Activated CD4-positive, CD25-positive, alpha-beta regulatory T cell treated with anti-CD3 and anti-CD28 coated beads, Interleukin-2, amount 50 U/mL, for 24 hours (primary cell): ENCODE data around the gene GORASP2.
A peak's percentile ranks its signal among the peaks of the same experiment; 100 is the strongest.

Experiments used
- ATAC-seq, 2 donors: fragments of 150-1000 bp; cut with Tn5 transposase; one replicate each; pipeline ENCODE4 v1.10.0; 2021; ENCODE audit warnings: mild to moderate bottlenecking in 1 of 2, moderate library complexity in 1 of 2

Gene GORASP2

DNA sequence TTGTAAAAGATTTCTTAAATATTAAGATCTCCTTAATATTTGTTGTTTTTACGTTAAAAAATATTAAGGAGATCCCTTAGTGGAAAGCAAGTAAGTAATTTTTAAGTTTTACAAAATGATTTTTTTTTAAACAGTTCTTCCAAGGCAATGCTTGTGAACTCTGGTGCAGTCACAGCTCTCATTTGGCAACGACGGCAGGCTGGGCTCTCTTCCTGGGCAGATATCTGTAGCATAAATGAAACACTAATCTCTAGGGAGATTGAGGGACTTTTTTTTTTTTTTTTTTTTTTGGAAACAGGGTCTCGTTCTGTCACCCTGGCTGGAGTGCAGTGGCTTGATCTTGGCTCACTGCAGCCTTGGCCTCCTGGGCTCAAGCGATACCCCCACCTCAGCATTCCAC lies 38.5 kb downstream of the GORASP2 start:
- ATAC-seq = no peak

DNA sequence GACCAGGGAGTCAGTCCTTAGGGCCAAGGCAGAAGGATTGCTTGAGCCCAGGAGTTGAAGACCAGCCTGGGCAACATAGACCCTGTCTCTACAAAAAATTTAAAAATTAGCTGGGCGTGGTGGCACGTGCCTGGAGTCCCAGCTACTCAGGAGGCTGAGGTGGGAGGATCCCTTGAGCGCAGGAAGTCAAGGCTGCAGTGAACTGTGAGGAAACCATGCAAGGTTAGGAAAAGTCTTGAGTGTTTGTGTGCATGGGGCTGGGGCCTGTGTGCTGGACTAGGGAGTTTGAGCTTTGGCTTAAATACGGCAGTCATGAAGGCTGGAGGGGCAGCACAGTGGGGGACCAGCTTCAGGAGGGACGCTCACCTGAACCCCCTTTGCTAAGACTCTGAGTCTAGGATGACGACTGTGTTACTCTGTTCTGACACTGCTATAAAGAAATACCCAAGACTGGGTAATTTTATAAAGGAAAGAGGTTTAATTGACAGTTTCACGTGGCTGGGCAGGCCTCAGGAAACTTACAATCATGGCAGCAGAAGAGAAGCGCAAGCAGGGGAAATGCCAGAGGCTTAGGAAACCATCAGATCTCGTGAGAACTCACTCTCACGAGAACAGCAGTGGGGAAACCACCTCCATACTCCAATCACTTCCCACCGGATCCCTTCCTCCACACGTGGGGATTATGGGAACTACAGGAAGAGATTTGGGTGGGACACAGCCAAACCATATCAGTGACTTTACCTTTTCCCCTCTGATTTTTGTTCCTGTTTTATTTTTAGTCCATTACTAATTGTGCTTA lies 39.4 kb downstream of the GORASP2 start:
- no peak for ATAC-seq

DNA sequence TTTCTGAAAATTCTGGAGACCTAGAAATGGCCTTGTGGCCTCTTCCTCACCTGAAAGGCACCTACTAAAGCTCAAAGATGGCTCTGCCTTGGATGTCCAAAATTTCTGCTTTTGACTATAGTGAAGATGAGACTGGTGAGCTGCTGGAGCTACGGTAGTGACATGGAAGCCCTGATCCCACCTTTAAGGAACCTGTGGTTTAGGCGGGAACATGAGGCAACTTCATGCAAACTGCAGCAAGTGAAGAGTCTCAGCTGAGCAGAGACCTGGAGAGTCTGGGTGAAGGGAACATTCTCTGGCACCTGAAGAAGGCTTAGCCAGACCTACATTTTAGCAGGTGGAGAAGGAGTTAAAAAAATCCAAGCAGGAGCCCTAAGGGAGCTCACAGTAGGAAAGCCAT lies 40.0 kb downstream of the GORASP2 start:
- no peak for ATAC-seq

DNA sequence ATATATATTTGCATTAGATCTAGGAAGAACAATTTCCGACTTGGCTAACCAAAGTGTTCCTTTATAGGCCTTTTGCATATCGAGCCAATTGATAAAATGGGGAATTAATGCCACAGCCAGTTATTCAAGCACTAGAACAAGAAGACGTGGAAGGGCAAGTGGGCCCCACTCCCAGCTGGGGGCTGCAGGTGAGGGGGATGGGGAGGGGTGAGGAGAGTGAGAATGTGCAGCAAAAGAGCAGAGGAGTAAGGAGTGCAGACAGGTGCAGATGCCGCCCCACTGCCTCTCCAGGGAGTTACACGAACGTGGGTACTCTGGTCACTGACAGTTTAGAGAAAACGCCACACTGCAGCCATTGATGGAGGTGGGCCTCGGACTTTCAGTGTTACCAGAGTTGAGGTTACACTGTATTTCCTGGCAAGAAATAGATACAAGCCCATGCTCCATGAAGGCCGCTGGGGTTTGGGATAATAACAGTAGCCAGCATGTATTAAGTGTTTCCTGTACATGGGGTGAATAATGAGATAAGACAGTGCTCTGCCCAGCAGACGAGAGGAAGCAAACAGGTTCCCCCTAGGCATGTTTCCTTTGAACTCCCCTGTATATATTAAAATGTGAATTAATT lies 40.9 kb downstream of the GORASP2 start:
- no peak for ATAC-seq

DNA sequence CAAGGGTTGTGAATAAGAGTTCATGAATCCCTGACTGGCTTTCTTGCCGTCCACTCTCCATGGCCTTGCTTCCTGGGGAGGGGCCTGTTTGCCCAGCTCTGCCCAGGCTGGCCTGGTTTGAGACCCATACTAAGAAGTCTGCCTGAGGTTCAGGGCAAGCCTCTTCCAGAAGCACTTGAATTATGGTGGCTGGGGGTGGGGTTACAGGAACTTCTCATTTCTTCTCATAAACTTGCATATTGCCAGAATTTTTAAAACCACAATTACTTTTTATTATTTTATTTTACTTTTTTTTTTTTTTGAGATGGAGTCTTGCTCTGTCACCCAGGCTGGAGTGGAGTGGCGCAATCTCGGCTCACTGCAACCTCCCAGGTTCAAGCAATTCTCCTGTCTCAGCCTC lies 42.0 kb downstream of the GORASP2 start:
- no peak for ATAC-seq

DNA sequence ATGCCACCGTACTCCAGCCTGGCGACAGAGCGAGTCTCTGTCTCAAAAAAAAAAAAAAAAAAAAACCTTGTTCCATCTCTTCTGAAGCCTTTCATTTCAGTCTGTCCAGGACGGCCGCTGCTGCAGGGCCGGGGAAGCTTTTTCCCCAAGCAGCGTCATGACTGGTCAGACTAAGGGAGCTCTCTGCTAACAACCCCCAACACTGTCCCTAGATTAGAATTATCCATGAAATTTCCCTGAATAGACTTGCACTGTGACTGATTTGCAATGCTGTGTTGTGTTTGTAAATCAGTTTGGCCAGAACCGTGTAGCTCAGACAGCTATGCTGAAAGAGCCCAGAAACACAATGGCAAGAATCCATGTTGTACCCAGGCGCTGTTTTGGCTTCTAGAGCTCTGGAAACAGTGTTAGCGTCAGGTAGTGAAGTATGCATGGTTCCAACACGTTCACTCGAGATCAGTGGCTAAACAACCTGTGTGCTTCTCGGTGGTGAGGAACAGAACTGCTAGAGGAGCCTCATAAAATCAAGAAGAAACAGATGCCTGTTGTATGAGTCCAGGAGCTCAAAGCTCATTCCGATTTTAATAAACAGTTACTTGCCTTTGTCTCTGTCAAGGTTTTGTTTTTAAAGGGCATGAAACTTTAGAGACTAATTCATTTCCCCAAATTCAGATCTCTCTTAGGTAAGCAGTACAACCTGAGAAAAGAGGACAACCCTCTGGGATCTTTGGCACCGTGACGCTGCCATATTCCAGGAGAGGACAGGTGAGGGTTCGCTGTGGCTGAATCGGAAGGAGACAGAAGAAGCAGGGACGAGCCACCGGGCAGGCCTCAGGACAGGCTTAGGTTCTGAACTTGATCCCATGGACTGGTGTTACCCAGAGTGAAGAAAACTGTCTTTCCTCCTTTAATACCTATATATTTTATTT lies 43.5 kb downstream of the GORASP2 start:
- no peak for ATAC-seq

DNA sequence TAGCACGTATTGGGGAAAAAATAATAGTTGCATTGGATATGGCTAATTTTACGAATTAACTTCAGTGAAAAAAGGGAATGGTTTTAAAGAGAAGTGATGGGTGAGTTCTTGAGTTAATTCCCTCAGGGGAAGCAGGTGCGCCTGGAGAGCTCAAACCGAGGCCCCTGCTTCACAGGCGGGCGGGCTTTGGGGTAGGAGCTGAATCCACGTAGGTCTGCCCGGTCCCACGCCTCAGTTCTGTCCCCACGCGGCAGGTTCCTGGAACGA lies 44.1 kb downstream of the GORASP2 start:
- ATAC-seq = no peak

DNA sequence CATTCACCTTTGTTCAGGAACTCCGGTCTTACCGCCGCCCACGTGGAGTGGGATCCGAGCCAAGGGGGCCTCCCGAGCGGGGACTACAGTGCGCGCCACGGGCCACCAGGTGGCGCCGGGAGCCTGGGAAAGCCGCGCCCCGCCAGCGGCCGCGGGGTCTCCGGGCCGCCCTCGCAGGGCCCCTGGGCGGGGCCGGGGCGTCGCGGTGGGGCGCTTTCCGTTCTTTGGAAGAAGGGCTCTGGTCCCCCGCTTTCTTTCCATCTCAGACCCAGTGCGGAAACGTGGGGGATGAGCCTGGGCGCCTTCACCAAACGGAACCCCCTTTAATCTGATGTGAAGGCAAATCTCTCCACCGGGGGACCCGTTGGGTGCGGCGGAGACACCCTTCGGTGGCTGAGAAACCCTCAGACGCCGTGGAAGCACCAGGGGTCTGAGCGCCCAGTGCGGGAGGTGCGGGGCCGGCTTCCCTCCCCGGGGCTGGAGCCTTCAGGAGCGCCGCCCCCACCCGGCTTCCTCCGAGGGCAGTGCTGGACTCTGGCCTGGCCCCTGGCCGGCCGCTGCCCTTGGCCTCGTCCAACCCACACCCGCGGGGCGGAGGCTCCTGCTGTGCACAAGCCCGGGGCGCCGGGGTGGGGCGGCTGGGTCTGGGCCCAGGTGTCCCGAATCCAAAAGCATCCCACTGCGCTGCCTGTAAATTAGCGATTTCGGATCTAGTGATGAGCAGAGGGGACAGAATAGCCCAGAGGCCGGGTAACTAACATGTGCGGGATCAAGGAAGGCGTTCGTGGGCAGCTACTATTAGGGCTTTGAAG lies 44.6 kb downstream of the GORASP2 start:
- peak; percentile 96 to 97 for ATAC-seq

DNA sequence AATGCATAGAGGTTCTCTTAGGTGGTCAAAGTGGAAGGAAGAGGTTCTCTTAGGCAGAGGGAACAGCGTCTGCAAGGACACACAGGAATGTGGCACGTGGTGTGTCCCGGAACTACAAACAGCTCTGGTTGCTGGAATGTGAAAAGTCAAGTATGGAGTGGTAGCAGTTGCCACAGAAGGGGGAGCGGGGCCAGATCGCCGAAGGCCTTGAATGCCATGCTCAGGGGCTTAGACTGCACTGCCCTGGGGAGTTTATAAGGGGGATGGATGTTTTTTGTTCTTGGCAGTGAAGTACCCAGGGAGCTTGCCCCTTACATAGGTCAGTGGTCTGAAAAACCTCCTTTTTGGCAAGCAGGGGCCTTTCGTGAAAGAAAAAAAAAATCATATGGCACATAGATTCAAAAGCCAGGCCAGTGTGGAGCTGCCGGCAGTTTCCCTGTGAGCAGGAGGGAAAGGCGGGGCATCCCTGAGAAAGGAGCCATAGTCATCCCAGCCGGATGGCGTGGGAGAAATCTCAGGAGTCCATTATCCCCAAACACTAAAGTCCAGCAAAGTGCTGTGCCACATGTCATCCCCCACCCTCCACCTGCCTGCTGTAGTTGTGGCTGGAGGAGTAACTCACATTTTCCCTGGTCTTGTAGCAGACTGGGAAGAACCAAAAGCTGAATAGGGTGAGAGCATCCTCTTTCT lies 45.4 kb downstream of the GORASP2 start:
- no peak for ATAC-seq

DNA sequence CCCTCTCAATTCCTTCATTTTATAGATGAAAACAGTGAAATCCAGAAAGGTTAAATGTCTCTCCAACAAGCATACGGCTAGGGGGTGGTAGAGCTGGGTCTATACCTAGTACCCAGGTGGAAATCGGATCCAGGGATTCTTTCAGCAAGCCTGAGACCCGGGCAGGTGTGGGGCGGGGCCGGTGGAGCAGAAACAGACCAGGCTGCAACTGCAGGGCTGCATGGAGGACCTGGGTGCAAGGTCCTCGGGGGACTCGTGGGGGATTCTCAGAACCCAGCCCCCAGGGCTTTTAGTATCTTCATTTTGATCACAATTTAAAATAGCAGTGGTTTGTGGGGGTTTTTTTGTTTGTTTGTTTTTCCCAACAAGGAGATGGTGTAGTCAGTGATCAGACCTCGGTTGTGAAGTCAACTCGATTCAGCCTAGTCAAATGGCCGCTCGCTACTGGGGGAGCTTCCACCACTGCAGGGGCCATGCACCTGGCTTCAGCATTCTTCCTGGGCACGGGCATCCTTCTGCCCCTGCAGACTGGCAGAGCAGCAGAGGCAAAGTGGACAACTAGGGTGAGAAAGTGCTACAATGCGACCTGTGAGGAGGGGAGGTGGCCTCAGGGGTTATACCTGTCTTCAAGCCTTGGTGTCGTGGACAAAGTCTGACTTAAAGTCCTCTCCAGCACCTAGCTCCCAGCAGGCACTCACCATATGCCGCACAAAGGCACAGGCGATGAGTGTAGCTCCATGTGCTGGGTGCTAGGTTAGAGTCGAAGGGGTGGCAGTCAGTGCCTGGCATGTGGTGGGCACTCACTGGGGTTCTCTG lies 46.3 kb downstream of the GORASP2 start:
- ATAC-seq = no peak

DNA sequence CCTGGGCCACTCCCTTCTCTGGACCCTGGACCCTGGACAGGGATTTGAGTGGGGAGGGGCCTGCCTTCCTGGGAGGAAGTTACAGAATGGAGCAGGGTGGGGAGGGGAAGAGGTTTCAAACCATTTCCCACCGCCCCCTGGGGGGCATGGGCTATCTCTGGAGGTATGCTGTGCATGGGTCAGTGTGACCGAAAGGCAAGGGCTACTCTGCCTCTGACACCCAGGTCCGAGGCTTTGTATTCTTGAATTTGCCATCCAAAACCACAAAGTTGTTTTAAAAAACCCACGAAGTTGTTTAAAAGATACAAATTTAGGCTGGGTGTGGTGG lies 46.9 kb downstream of the GORASP2 start:
- no peak for ATAC-seq

DNA sequence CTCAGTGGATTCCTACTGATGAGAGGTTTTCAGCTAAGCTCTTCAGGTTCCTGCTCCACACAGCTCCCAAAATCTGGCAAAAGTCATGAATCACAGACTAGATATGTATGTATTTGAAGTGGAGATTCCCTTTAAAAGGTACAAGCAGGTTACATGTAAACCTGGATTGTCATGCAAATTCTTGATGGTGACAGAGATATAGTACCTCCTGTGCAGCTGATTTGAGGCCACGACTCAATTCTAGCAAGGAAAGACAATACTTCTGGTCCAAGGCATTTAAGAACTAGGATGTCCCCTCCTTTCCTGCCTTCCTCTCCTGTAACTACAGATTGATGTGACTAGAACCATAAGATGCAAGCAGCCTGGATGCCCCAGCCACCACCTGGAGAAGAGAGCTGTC lies 55.0 kb downstream of the GORASP2 start:
- ATAC-seq = no peak

DNA sequence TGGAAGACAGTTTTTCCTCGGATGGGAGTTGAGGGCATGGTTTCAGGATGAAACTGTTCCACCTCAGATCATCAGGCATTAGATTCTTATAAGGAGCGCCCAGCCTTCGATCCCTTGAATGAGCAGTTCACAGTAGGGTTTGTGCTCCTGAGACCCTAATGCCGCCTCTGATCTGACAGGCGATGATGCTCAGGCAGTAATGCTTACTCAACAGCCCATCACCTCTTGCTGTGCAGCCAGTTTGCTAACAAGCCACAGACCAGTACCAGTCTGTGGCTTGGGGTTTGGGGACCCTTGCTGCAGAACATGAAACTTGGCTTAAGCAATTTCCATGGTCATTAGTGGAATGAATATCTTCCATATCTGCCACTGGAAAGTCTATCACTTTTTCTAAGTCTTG lies 56.4 kb downstream of the GORASP2 start:
- no peak for ATAC-seq

DNA sequence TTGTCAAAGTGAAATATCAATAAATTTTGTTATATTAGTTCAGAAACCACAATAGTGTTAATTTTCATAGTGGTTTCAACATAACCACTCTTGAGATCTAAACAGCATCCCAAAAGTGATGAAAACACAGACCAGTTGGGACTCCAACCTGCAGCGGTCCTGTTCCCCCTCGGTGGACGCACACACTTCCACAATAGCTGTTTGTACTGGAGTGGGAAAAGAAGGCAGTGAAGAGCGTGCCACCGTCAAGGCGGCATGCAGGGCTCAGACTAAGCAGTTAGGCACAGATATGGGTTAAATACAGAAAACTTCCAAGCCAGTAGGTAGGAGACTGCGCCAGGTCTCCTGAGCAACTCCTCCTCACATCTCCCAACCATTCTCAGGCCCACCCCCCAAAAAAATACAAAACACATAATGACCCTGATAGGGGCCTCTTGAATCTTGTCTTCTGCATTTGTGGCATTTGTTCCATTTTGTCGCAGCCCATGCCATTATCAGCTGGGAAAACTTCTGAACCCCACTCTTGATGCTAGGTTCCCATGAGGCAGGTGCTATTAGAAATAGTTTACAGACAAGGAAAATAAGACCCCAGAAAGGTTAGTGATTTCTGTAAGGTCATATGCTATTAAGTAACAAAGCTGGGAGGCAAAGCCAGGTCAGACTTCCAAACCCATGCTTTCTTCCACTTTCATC lies 57.7 kb downstream of the GORASP2 start:
- ATAC-seq = no peak

DNA sequence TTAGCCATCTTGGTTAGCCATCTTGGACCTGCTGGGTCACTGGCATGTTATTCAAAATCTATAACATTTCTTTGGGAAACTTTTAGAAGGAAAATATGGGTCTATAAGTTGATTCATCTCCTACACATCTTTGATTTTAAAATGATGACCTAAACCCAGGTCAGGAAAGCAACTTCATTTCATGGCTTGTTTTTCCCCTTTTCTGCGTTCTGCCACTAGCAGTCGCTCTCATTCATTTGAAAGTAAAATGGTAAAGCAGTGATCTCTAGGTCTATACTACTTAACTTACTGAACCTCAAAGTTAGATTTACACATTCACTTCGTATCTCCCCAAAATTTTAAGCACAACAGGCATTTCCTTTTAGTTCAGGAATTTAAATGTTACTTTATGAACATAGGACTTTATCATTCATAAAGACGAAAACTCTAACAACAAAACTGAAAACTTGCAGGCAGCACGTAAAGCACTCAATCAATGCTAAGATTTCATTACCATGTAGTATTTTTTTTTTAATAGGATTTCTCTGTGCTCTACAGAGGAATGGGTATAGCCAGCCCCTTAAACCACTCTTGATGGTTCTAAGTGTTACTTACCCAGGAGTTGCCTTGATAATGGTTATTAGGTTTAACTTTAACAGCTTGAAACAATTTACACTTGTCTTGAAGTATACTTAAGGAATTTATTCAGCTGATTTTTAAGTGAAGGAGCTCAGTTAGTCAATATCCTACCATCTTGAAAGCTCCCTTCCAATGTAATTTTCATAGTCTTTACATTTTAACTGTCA lies 62.5 kb downstream of the GORASP2 start:
- ATAC-seq = no peak

DNA sequence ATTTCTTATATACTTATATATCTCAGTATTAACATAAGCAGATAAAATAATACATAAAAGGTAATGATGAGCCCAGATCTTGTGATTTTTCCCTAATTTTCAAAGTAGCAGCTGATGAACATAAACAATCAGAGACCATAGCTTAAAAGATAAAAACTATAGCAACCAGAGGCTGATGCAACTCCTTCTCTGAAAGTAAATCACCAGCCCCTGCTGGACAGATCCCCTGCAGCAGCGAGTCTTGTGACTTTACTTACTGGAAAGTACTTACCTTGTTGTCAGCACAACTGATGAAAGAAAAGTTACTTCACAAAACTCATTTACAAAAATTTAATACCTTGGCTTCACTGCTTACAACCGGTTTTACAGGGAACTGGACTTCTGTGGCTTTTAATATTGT lies 67.3 kb downstream of the GORASP2 start:
- no peak for ATAC-seq

DNA sequence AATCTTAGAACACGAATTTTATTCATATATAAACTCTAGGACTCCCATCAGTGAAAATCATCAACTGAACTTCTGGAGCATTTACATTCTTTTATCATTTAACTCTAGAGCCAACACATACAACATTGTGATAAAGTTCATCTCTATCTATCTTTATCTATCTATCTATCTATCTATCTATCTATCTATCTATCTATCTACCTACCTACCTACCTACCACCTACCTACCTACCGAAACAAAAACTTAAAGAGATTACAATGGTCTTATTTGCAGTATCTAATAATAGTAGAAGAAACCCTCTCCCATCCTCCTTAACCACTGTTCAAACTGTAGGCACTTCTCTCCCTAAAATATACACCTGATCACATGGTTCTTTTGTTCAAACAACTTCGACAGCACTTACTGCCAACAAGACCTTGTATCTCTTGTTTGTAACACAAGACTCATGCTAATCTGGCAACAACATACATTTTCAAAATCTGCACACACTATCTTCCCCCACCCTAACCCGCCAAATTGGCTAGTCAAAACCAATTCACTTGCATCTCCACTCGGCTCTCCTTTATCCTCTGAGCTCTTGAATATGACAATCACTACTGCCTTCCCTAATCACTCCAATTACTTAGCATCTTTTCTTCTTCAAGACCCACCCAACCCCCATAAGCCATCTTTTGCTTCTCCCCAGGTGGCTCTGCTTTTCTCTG lies 69.0 kb downstream of the GORASP2 start:
- ATAC-seq = no peak

DNA sequence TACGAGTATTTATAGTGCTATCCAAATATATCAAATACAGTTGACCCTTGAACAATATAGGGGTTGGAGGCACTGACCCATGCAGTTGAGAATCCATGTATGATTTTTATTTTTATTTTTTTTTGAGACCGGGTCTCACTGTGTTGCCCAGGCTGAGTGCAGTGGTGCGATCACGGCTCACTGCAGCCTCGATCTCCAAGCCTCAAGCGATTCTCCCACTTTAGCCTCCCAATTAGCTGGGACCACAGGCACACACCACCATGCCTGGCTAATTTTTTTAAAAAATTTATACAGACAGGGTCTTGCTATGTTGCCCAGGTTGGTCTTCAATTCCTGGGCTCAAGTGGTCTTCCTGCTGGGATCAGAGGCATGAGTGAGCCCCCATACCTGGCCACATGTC lies 70.6 kb downstream of the GORASP2 start:
- ATAC-seq = no peak

DNA sequence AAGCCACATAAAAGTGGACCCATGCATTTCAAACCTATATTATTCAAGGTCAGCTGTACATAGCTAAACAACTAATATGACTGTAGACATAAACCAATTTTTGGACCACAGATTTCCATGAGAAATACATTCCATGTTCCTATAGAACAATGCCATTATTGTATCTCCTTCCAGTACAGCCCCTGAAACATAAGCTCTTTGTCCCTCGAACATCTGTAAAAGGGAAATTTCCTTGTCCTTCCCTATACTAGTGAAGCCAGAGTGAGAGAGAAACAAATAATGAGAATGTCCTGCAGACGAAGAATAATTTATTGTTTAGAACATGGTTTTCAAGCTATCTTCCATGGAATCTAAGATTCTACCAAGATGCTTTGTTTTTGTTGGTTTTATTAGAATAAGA lies 75.3 kb downstream of the GORASP2 start:
- no peak for ATAC-seq
